ENCODE measurements around the gene ARMC3. TPM values are rescaled to one million over a fixed set of nuclear protein-coding genes. Genes with fewer than 3 reads are reported as not detected.
"Not testable (repeated sequence)": the region's sequence is repeated elsewhere in the genome, so short reads cannot be mapped to it uniquely, and the experiment has no call there.

Gene ARMC3
- total and polyA plus RNA-seq, 2 donors (not counting 1 experiment from before 2014, with no cell fraction given), result not detected

GRCh38 chr10:23069019-23069815 is 141.4 kb downstream of the ARMC3 start:
- TF ChIP-seq EZH2 (IDR thresholded peaks at IDR 0.05; ENCODE audit: borderline replicate concordance, insufficient read depth, low read depth, low read length, poor library complexity, severe bottlenecking) (no peak), CTCF (IDR thresholded peaks at IDR 0.05) (no peak)
- DNase-seq (no peak), ATAC-seq (ENCODE audit: low read depth) (no peak)
- Histone ChIP-seq H3K9ac (ENCODE audit: low read length) (no peak overlapping the region), H4K20me1 (ENCODE audit: control insufficient read depth, insufficient read depth, low read length, poor library complexity, severe bottlenecking) (no peaks in the 10 kb centered on the region), H3K4me3 (ENCODE audit: control extremely low read depth in 1 of 5, extremely low read depth in 1 of 5, insufficient read depth in 1 of 5, low read depth in 2 of 5, low read length in 4 of 5) (no peak overlapping the region), H3K36me3 (replicated peaks in 1 of 2; ENCODE audit: control extremely low read depth in 1 of 2, control insufficient read depth in 1 of 2, extremely low read depth in 1 of 2, insufficient read depth in 2 of 2, low read length in 1 of 2) (no peaks in the 10 kb centered on the region), H3K4me2 (replicated peaks; ENCODE audit: low read depth, low read length, poor library complexity, severe bottlenecking) (no peak overlapping the region), H3K27me3 (replicated peaks in 1 of 4; ENCODE audit: control extremely low read depth in 1 of 4, control insufficient read depth in 3 of 4, insufficient read depth in 4 of 4, low read length in 3 of 4) (peaks cover 0 to 4% (median 0%) of the 10 kb centered on the region in 4 experiments), H3K9me3 (ENCODE audit: control extremely low read depth in 1 of 3, control insufficient read depth in 2 of 3, insufficient read depth in 1 of 3, low read length in 2 of 3) (no peaks in the 10 kb centered on the region), H3K4me1 (ENCODE audit: control insufficient read depth in 2 of 2, insufficient read depth in 2 of 2, low read length in 2 of 2) (no peaks in the 10 kb centered on the region), H3K27ac (ENCODE audit: low read length in 2 of 2) (no peak overlapping the region), H3K79me2 (ENCODE audit: control insufficient read depth, insufficient read depth, low read length) (no peaks in the 10 kb centered on the region), H2AFZ (ENCODE audit: insufficient read depth, low read depth, low read length, poor library complexity, severe bottlenecking) (no peak overlapping the region)
- intact Hi-C loops (cut with micrococcal nuclease), result loop anchor here (2.0 kb wide), 1 partner anchor 1572 kb away; no protein-coding TSS in a partner anchor
- H3K4me1 Mint-ChIP-seq, result no peaks in the 10 kb centered on the region
- ChIA-PET POLR2A (no interaction called here), CTCF (interaction anchor here (1.0 to 2.2 kb wide), 3 partner anchors 21 to 1078 kb away, joined by 3 to 8 read pairs (median 7); no protein-coding TSS in a partner anchor)
- peaks cover 18% of the 10 kb centered on the region for H3K27me3 Mint-ChIP-seq
- WGBS (ENCODE audit: insufficient coverage), result 74% methylated on average over 6 of the region's 10 CpGs
- H3K27ac Mint-ChIP-seq, result no peak overlapping the region
- no peaks in the 10 kb centered on the region for H3K9me3 Mint-ChIP-seq (ENCODE audit: insufficient read depth)
- H3K4me3 Mint-ChIP-seq, result no peak overlapping the region

- H3K4me1 Mint-ChIP-seq; H3K4me3 ChIP-seq (ENCODE audit: control extremely low read depth in 1 of 5, extremely low read depth in 1 of 5, insufficient read depth in 1 of 5, low read depth in 2 of 5, low read length in 4 of 5); H3K27me3 ChIP-seq (replicated peaks in 1 of 4; ENCODE audit: control extremely low read depth in 1 of 4, control insufficient read depth in 3 of 4, insufficient read depth in 4 of 4, low read length in 3 of 4); H3K4me3 Mint-ChIP-seq; intact Hi-C loops (cut with micrococcal nuclease); H3K27ac Mint-ChIP-seq; H4K20me1 ChIP-seq (ENCODE audit: control insufficient read depth, insufficient read depth, low read length, poor library complexity, severe bottlenecking); H3K9me3 Mint-ChIP-seq (ENCODE audit: insufficient read depth); POLR2A ChIA-PET; H3K4me2 ChIP-seq (replicated peaks; ENCODE audit: low read depth, low read length, poor library complexity, severe bottlenecking); H3K27ac ChIP-seq (ENCODE audit: low read length in 2 of 2); H3K9ac ChIP-seq (ENCODE audit: low read length); H3K79me2 ChIP-seq (ENCODE audit: control insufficient read depth, insufficient read depth, low read length); H3K9me3 ChIP-seq (ENCODE audit: control extremely low read depth in 1 of 3, control insufficient read depth in 2 of 3, insufficient read depth in 1 of 3, low read length in 2 of 3); H3K4me1 ChIP-seq (ENCODE audit: control insufficient read depth in 2 of 2, insufficient read depth in 2 of 2, low read length in 2 of 2); DNase-seq; ATAC-seq (ENCODE audit: low read depth); H3K36me3 ChIP-seq (replicated peaks in 1 of 2; ENCODE audit: control extremely low read depth in 1 of 2, control insufficient read depth in 1 of 2, extremely low read depth in 1 of 2, insufficient read depth in 2 of 2, low read length in 1 of 2): not testable (repeated sequence)
- WGBS (ENCODE audit: insufficient coverage), result 96% methylated on average over 7 of the region's 12 CpGs
- peak overlapping the region; percentile 11 for H2AFZ ChIP-seq (ENCODE audit: insufficient read depth, low read depth, low read length, poor library complexity, severe bottlenecking)
- CTCF ChIA-PET, result interaction anchor here (0.9 to 1.3 kb wide), 2 partner anchors 1076 to 1080 kb away, joined by 3 to 4 read pairs; no protein-coding TSS in a partner anchor
- H3K27me3 Mint-ChIP-seq, result peaks cover 21% of the 10 kb centered on the region
Observed at GRCh38 chr10:23070092-23070912, 142.4 kb downstream of the ARMC3 start.
